AG10803 (cell line): ENCODE measurements around the gene MMD.

Experiments used
- DNase-seq: peaks from one replicate; pipeline ENCODE4 v3.0.0; 2010; ENCODE audit warnings: low read depth
- H3K4me3 ChIP-seq: 2 replicates; pipeline ENCODE4 v1.5.1; 2011; ENCODE audit warnings: mild to moderate bottlenecking, low read length, control low read depth
- CTCF ChIP-seq: conservative IDR thresholded peaks from 2 replicates; pipeline ENCODE4 v1.5.1; 2011; ENCODE audit warnings: mild to moderate bottlenecking, low read length, control low read depth, inconsistent platforms

The MMD gene

GRCh38 chr17:55351226-55351625 lies 70.4 kb downstream of the MMD start:
- TF ChIP-seq CTCF: no peak
- no peak for DNase-seq
- no peak overlapping the region for H3K4me3 ChIP-seq

DNA sequence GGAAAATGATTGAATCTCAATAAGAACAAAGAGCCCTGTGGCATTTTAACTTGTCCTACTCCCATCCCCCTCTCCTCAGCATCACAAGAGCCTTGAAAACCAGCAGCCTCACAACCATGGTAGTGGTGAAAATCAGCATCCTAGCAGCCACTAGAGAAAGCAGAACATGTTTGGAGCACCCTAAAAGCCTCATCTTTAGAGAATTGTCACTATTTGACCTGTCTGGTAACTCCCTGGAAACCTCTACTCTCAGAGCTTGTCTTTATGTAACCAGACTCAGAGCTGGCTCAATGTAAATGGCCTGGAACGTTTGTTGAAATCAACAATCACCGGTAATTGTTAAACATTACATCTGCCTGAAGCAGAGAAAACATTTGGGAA lies 70.8 kb downstream of the MMD start:
- no peak overlapping the region for H3K4me3 ChIP-seq
- no peak for DNase-seq
- TF ChIP-seq CTCF: no peak

DNA sequence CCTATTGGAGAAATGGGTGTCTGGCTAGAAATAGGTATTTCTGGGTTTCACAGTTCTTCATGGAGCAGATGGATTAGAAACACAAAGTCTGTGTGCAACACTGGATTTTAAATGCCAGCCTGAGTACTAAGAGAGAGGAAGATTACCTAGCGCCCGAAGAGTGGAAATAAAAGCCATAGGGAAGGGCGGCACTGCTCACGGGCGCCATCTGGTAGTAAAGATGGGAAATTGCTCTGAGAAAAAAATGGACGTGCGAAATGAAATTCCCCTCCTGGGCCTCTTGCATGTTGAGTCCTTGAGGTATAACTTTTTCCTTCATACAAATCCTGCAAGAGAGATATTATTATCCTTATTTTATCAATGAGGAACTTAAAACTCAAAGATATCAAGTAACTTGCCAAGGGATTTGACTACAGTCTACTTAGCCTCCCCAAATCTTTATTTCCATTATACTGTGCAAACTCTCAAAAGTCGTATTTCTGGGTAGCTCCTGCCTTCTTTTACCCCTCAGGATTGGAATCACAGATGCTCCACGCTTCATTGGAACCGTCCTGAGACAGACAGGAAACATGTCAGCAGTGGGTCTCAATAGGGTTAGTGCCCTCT lies 72.8 kb downstream of the MMD start:
- peak; percentile 88 for TF ChIP-seq CTCF
- H3K4me3 ChIP-seq: no peak overlapping the region
- DNase-seq: peak; percentile 51

DNA sequence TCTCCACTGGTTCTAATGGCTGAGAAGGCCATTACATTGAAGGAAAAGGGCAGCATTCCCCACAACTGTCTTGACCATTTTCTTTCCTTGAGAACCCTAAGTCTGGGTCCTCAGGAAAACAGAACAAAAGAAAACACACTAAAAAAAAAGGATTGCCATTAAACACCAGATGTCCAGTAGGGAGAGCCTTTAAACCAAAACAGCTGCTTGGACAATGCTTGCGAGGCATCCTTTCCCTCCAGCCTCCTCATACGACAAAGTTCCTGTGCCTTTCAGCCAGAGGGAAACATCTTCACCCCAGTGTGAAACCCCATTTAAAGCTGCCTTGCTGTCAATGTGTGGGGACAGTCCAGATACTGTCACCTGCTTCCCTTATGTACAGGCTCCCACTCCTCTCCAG lies 74.3 kb downstream of the MMD start:
- no peak for TF ChIP-seq CTCF
- DNase-seq: peak; percentile 5
- no peak overlapping the region for H3K4me3 ChIP-seq

GRCh38 chr17:55346658-55347057 lies 75.0 kb downstream of the MMD start:
- no peak for DNase-seq
- H3K4me3 ChIP-seq: no peak overlapping the region
- TF ChIP-seq CTCF: no peak

DNA sequence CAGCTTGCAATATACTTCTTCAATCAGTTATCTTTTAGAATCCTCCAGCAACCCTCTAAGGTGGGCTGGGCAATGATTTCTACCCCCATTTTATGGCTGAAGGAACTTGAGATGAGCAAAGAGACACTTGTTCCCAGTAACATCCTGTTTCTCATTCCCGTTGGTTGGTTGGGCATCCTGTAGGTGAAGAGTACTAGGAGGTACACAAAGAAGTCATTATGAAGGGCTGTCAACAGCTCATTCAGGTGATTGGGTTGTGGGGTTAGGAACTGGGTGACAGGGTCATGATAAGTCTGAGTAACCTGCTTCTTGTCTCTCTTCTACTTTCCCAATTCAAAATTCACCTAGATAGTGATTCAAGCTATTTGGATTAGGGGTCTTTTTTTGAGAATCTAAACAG lies 76.5 kb downstream of the MMD start:
- H3K4me3 ChIP-seq: no peak overlapping the region
- TF ChIP-seq CTCF: no peak
- DNase-seq: no peak

GRCh38 chr17:55344514-55344997 lies 77.1 kb downstream of the MMD start:
- DNase-seq: no peak
- no peak overlapping the region for H3K4me3 ChIP-seq

More at GRCh38 chr17:55344514-55344997, 77.1 kb downstream of the MMD start:
- no peak for TF ChIP-seq CTCF
